ENCODE results near the gene UBL4A.

DNA sequence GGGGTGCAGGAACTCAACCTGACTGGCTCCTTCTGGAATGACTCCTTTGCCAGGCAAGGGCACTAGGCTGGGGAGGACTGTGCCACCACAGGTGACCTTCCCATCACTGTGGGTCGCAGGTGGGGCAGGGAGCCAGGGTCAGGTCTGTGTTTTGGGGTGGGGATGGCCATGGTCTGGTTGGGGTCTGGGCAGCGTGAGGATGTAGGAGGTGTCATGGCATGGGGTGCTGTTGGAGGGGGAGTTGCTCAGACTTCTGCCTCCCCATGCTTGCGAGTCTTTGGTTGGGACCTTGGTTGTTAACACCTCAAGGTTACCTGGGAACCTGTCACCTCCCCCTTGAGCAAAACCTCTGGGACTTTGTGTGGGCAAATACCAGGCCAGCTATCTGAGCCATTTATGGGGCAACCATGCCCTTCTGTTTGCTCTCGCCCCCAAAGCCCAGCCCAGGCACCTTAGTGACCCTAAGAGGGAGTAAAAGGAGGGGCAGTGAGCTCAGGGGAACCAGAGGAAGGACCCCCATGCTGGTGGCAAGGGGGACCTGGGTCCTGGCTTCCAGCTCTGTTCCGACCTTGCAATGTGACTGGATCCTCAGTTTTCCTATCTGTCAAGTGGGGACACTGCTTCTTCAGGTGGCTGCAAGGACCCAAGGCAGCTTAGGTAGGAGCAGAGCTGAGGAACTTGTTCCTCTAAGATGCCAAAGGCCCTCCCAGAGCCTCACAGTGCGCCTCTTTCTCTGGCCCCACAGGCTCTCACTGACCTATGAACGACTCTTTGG lies 51.8 kb downstream of the UBL4A start:
- TF ChIP-seq, protein P1, sequence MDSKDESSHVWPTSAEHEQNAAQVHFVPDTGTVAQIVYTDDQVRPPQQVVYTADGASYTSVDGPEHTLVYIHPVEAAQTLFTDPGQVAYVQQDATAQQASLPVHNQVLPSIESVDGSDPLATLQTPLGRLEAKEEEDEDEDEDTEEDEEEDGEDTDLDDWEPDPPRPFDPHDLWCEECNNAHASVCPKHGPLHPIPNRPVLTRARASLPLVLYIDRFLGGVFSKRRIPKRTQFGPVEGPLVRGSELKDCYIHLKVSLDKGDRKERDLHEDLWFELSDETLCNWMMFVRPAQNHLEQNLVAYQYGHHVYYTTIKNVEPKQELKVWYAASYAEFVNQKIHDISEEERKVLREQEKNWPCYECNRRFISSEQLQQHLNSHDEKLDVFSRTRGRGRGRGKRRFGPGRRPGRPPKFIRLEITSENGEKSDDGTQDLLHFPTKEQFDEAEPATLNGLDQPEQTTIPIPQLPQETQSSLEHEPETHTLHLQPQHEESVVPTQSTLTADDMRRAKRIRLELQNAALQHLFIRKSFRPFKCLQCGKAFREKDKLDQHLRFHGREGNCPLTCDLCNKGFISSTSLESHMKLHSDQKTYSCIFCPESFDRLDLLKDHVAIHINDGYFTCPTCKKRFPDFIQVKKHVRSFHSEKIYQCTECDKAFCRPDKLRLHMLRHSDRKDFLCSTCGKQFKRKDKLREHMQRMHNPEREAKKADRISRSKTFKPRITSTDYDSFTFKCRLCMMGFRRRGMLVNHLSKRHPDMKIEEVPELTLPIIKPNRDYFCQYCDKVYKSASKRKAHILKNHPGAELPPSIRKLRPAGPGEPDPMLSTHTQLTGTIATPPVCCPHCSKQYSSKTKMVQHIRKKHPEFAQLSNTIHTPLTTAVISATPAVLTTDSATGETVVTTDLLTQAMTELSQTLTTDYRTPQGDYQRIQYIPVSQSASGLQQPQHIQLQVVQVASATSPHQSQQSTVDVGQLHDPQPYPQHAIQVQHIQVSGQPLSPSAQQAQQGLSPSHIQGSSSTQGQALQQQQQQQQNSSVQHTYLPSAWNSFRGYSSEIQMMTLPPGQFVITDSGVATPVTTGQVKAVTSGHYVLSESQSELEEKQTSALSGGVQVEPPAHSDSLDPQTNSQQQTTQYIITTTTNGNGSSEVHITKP (CRISPR knock-in tag; IDR thresholded peaks at IDR 0.05; ENCODE audit: low read depth) = no peak
- TF ChIP-seq SRF (IDR thresholded peaks at IDR 0.05; ENCODE audit: low read depth, low read length) (no peak), TCF7 (IDR thresholded peaks at IDR 0.05; ENCODE audit: low read depth) (no peak)
